Sigmoid colon (tissue), 7 donors: Measurements from ENCODE around the gene ITPR1. TPM values are rescaled to one million over a fixed set of nuclear protein-coding genes. Genes with fewer than 3 reads are reported as not detected.

Experiments used
- DNase-seq: peaks from one replicate; pipeline ENCODE4 v3.0.0-alpha.2; 2019
- H3K27ac ChIP-seq, 4 donors: fragments of 200-600 bp; sonication (generic); one replicate each; pipeline ENCODE4 v1.5.1; 2016 to 2019; ENCODE audit warnings: mild to moderate bottlenecking in 1 of 4
- H3K27me3 ChIP-seq, 3 donors: fragments of 200-600 bp; sonication (generic); one replicate each; pipeline ENCODE4 v1.5.1; 2019; ENCODE audit warnings: mild to moderate bottlenecking in 1 of 3
- H3K36me3 ChIP-seq, 4 donors: fragments of 200-600 bp; sonication (generic); one replicate each; pipeline ENCODE4 v1.5.1; 2016 to 2019
- H3K4me1 ChIP-seq, 4 donors: fragments of 200-600 bp; sonication (generic); one replicate each; pipeline ENCODE4 v1.5.1; 2017 to 2019
- H3K4me3 ChIP-seq, 4 donors: fragments of 200-600 bp; sonication (generic); one replicate each; pipeline ENCODE4 v1.5.1; 2017 to 2019; ENCODE audit warnings: mild to moderate bottlenecking in 2 of 4, moderate library complexity in 1 of 4
- H3K9me3 ChIP-seq, 4 donors: fragments of 200-600 bp in 3 of 4; sonication (generic) in 3 of 4; one replicate each; pipeline versions ENCODE4 v1.5.1 to v1.6.1; 2013 to 2019
- EP300 ChIP-seq, 4 donors: sonication (generic); formaldehyde crosslinking; IDR thresholded peaks; one replicate each; pipeline ENCODE4 v1.6.1; 2017; ENCODE audit warnings: antibody characterized with exemption in 4 of 4
- POLR2A ChIP-seq, 2 donors: fragments of 450-650 bp; IDR thresholded peaks; one replicate each; pipeline ENCODE4 v1.6.1; 2016; ENCODE audit warnings: antibody characterized with exemption in 2 of 2, mild to moderate bottlenecking in 2 of 2, moderate library complexity in 2 of 2
- POLR2AphosphoS5 ChIP-seq, 4 donors: sonication (generic); formaldehyde crosslinking; IDR thresholded peaks; one replicate each; pipeline ENCODE4 v1.6.1; 2017; ENCODE audit warnings: antibody characterized with exemption in 4 of 4
- WGBS, 2 donors: extraction: QIAGEN DNeasy Blood & Tissue Kit; methylation state at CpG; one replicate each; pipeline ENCODE4 v1.1.7; 2013; 5-methylcytosine and 5-hydroxymethylcytosine counted together
- intact Hi-C: fragments of 100-400 bp; cut with DNase I; formaldehyde crosslinking; loops from one replicate; pipeline ENCODE4 v1.15.1; 2023
- polyA plus RNA-seq, 3 donors: library from polyadenylated mRNA; stranded (reverse); fragments of 200-250 nt; gene quantifications; one replicate each; pipeline ENCODE4 v1.2.3, GENCODE V29; 2013
- total RNA-seq, 4 donors: library from RNA; depleted of rRNA; stranded (reverse); fragments of >200 nt; gene quantifications; one replicate each; pipeline ENCODE4 v1.1.0, GENCODE V29; 2016
- TF ChIP-seq, protein P1 (sequence below), 4 experiments: fragments of 450-650 bp in 3 of 4; fragments of 200-600 bp in 1 of 4; IDR thresholded peaks; one replicate each; pipeline ENCODE4 v1.5.1; 2016 to 2019; ENCODE audit warnings: antibody characterized with exemption in 4 of 4, mild to moderate bottlenecking in 3 of 4, moderate library complexity in 2 of 4
- donor health status: healthy with polysubstance abuse.
- donor health status: Bipolar disorder and iron deficiency.
- donor health status: healthy.

The ITPR1 gene
- total and polyA plus RNA-seq, 7 donors, result 1.4 to 206 (median 111) TPM

DNA sequence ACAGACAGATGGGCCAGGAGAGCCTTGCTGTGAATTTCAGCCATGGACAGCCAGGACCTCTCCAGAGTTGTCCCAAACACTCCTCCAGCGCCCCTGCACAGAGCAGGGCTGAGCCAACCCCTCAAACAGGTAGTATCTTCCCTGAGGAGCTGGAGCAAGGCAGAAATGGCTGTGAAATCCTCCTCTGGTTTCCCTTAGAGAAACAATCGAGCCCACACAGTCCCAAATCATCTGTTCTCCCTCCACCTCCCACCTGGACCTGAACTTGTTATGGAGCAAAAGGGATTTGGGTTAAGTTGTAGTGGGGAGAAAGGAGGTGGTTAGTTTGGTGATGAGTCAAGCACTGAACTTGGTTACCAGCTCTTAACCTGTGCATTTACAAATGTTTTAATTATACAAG, 280.4 kb downstream of the ITPR1 start:
- TF ChIP-seq, protein P1, sequence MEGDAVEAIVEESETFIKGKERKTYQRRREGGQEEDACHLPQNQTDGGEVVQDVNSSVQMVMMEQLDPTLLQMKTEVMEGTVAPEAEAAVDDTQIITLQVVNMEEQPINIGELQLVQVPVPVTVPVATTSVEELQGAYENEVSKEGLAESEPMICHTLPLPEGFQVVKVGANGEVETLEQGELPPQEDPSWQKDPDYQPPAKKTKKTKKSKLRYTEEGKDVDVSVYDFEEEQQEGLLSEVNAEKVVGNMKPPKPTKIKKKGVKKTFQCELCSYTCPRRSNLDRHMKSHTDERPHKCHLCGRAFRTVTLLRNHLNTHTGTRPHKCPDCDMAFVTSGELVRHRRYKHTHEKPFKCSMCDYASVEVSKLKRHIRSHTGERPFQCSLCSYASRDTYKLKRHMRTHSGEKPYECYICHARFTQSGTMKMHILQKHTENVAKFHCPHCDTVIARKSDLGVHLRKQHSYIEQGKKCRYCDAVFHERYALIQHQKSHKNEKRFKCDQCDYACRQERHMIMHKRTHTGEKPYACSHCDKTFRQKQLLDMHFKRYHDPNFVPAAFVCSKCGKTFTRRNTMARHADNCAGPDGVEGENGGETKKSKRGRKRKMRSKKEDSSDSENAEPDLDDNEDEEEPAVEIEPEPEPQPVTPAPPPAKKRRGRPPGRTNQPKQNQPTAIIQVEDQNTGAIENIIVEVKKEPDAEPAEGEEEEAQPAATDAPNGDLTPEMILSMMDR (IDR thresholded peaks at IDR 0.05), result no peak
- TF ChIP-seq EP300 (IDR thresholded peaks at IDR 0.05), result no peak
- TF ChIP-seq POLR2AphosphoS5 (IDR thresholded peaks at IDR 0.05), result no peak
- no peak for TF ChIP-seq POLR2A (IDR thresholded peaks at IDR 0.05)
- H3K9me3 ChIP-seq, result no peaks in the 10 kb centered on the region
- WGBS, 2 donors, result 29 to 76% methylated on average over 2 of the region's 2 CpGs
- peaks cover 0 to 26% (median 4%) of the 10 kb centered on the region in 4 donors for H3K36me3 ChIP-seq
- H3K27ac ChIP-seq, result peak overlapping the region in 1 of 4 donors; percentile 81
- H3K27me3 ChIP-seq, result no peaks in the 10 kb centered on the region
- no peak overlapping the region for H3K4me3 ChIP-seq
- H3K4me1 ChIP-seq, result peaks cover 0 to 38% (median 27%) of the 10 kb centered on the region in 4 donors
- no peak for DNase-seq
- intact Hi-C loops, result loop anchor here (5.0 kb wide), 1 partner anchor 51 kb away; no protein-coding TSS in a partner anchor

GRCh38 chr3:4774531-4774930, 281.4 kb downstream of the ITPR1 start:
- Histone ChIP-seq H3K9me3 (no peaks in the 10 kb centered on the region), H3K4me1 (peaks cover 0 to 38% (median 27%) of the 10 kb centered on the region in 4 donors), H3K36me3 (peaks cover 0 to 30% (median 4%) of the 10 kb centered on the region in 4 donors), H3K4me3 (no peak overlapping the region), H3K27ac (no peak overlapping the region), H3K27me3 (no peaks in the 10 kb centered on the region)
- TF ChIP-seq POLR2A (IDR thresholded peaks at IDR 0.05) (no peak), POLR2AphosphoS5 (IDR thresholded peaks at IDR 0.05) (no peak), EP300 (IDR thresholded peaks at IDR 0.05) (no peak)
- TF ChIP-seq, protein P1 (IDR thresholded peaks at IDR 0.05), result no peak
- DNase-seq, result no peak
- intact Hi-C loops, result loop anchor here (5.0 kb wide), 1 partner anchor 52 kb away; no protein-coding TSS in a partner anchor
- 22 to 72% methylated on average over 3 of the region's 3 CpGs for WGBS, 2 donors

GRCh38 chr3:4776399-4776979, 283.3 kb downstream of the ITPR1 start:
- DNase-seq, result no peak
- peak overlapping the region in 3 of 4 donors; percentile 18 to 52 (median 20) for H3K27ac ChIP-seq
- TF ChIP-seq POLR2AphosphoS5 (IDR thresholded peaks at IDR 0.05) (no peak), EP300 (IDR thresholded peaks at IDR 0.05) (no peak), POLR2A (IDR thresholded peaks at IDR 0.05) (no peak)
- TF ChIP-seq, protein P1 (IDR thresholded peaks at IDR 0.05), result no peak
- no peak overlapping the region for H3K4me3 ChIP-seq
- peaks cover 0 to 34% (median 2%) of the 10 kb centered on the region in 4 donors for H3K36me3 ChIP-seq
- intact Hi-C loops, result no loop called here
- H3K9me3 ChIP-seq, result no peaks in the 10 kb centered on the region
- H3K4me1 ChIP-seq, result peaks cover 0 to 40% (median 27%) of the 10 kb centered on the region in 4 donors
- H3K27me3 ChIP-seq, result no peaks in the 10 kb centered on the region
- 26 to 63% methylated on average over 4 of the region's 4 CpGs for WGBS, 2 donors

DNA sequence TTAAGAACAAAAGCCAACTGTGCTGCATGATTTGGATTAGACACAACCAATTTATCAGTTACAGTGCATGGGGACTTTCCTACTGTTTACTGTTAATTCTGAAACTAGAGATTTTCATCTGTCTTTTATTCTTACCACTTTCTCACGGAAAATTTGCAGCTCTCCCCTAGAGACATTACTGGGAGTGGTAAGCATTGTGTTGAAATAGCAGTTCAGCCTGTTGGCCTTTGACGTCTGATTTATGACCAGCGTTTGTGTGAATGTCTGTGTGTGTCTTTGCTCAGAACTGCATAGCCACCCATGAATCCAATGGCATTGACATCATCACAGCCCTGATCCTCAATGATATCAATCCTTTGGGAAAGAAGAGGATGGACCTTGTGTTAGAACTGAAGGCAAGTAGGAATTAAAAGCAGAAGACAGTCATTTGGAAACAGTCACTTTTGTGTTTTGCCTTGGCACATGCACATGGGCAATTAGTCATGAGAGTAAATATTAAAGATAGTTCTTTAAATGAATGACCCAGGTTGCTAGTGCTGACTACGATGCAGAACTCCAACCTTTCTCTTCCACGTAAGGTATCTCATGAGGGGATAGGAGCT, 283.9 kb downstream of the ITPR1 start:
- WGBS, 2 donors, result 20 to 47% methylated on average over 5 of the region's 5 CpGs
- TF ChIP-seq POLR2AphosphoS5 (IDR thresholded peaks at IDR 0.05), result peak in 3 of 4 donors; percentile 10 to 17 (median 13)
- no peak for TF ChIP-seq EP300 (IDR thresholded peaks at IDR 0.05)
- TF ChIP-seq, protein P1 (IDR thresholded peaks at IDR 0.05), result no peak
- no peak for TF ChIP-seq POLR2A (IDR thresholded peaks at IDR 0.05)
- Histone ChIP-seq H3K9me3 (no peaks in the 10 kb centered on the region), H3K27ac (peak overlapping the region in 3 of 4 donors; percentile 18 to 52 (median 20)), H3K27me3 (no peaks in the 10 kb centered on the region), H3K4me3 (no peak overlapping the region), H3K4me1 (peaks cover 0 to 34% (median 21%) of the 10 kb centered on the region in 4 donors), H3K36me3 (peaks cover 0 to 36% (median 2%) of the 10 kb centered on the region in 4 donors)
- intact Hi-C loops, result no loop called here
- no peak for DNase-seq
